GM12891 (cell line): Measurements from ENCODE around the gene TSPYL6.

Experiments
- PAX5 ChIP-seq: IDR thresholded peaks from 2 replicates; pipeline ENCODE4 v1.6.1; 2011; ENCODE audit warnings: low read length, moderate library complexity, mild to moderate bottlenecking; ENCODE audit not compliant: insufficient read depth, severe bottlenecking
- POLR2A ChIP-seq: IDR thresholded peaks from 2 replicates; pipeline ENCODE4 v1.6.1; 2011; ENCODE audit warnings: low read depth, low read length, control low read depth
- POLR2AphosphoS5 ChIP-seq: IDR thresholded peaks from 2 replicates; pipeline ENCODE4 v1.6.1; 2011; ENCODE audit warnings: low read depth, low read length, control low read depth
- SPI1 ChIP-seq: IDR thresholded peaks from 2 replicates; pipeline ENCODE4 v1.6.1; 2011; ENCODE audit warnings: low read depth, low read length, control low read depth
- TAF1 ChIP-seq: IDR thresholded peaks from 2 replicates; pipeline ENCODE4 v1.6.1; 2011; ENCODE audit warnings: low read depth, low read length, control low read depth

DNA sequence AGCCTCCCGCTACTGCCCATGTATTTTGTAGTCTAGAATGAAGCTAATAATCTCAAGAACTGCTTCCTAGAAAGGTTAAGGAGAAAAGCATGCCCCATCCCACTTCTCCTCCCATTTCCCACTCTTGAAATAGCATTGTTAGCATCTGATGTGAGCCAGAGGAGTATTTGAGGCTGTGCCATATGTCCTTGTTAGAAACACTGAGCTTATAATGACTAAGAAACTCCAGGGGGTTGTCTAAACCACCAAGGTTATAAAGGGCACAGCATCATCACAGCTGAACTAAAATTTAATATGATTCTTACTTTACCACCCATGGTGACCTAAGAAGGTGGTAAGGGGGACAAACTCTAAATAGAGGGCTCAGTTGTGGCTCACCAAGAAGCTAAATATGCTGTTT lies 16.6 kb downstream of the TSPYL6 start:
- TF ChIP-seq POLR2A: no peak
- no peak for TF ChIP-seq PAX5
- TF ChIP-seq POLR2AphosphoS5: no peak
- TF ChIP-seq TAF1: no peak
- no peak for TF ChIP-seq SPI1
